ENCODE measurements around the gene AFG1L.

AFG1L gene

DNA sequence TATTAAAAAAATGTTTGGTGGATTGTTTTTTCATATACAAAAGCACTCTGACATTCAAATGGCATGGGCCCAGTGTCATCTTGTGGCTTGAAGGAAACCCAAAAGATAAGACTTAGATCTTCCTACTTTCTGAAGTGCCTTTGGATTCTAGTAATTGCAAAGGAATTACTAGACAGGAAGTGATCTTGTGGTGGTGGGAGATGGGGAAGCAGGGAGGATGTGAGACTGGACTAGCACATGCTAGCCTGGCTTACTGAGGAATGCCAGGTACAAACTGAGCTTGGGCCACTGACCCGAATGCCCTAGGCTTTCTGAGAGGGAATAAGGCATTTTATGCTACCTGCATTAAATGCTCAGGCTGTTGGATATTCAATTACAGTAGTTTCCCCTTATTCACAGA lies 59.0 kb downstream of the AFG1L start:
- H3K4me3 ChIP-seq (ENCODE audit: low read depth, low read length): no peak overlapping the region
- TF ChIP-seq, protein P1, sequence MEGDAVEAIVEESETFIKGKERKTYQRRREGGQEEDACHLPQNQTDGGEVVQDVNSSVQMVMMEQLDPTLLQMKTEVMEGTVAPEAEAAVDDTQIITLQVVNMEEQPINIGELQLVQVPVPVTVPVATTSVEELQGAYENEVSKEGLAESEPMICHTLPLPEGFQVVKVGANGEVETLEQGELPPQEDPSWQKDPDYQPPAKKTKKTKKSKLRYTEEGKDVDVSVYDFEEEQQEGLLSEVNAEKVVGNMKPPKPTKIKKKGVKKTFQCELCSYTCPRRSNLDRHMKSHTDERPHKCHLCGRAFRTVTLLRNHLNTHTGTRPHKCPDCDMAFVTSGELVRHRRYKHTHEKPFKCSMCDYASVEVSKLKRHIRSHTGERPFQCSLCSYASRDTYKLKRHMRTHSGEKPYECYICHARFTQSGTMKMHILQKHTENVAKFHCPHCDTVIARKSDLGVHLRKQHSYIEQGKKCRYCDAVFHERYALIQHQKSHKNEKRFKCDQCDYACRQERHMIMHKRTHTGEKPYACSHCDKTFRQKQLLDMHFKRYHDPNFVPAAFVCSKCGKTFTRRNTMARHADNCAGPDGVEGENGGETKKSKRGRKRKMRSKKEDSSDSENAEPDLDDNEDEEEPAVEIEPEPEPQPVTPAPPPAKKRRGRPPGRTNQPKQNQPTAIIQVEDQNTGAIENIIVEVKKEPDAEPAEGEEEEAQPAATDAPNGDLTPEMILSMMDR (IDR thresholded peaks at IDR 0.05; ENCODE audit: control insufficient read depth, extremely low read depth, insufficient read depth): no peak
- no peak for DNase-seq (ENCODE audit: low read depth)

GRCh38 chr6:108355120-108355519 lies 60.3 kb downstream of the AFG1L start:
- TF ChIP-seq, protein P1 (IDR thresholded peaks at IDR 0.05; ENCODE audit: control insufficient read depth, extremely low read depth, insufficient read depth): no peak
- DNase-seq (ENCODE audit: low read depth): no peak
- H3K4me3 ChIP-seq (ENCODE audit: low read depth, low read length): no peak overlapping the region

DNA sequence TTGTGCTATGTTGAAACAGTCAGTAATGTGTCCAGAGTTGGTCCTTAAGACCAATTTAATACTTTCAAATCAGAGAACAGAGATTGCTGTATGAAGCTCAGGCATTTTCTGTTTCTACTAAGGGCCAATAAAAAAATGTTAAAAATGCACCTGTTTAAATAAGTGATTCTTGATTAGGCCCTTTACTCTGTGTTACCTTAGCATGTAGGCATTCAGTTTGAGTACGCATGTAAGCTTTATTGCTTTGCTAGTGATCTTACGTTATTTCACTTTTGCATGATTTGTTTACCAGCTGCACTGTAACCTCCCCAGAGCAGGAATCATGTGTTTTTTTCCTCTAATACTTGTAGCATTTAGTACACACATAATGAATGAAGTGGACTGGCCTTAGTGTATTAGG lies 61.0 kb downstream of the AFG1L start:
- no peak for DNase-seq (ENCODE audit: low read depth)
- TF ChIP-seq, protein P1 (IDR thresholded peaks at IDR 0.05; ENCODE audit: control insufficient read depth, extremely low read depth, insufficient read depth): no peak

GRCh38 chr6:108359901-108360882 lies 65.3 kb downstream of the AFG1L start:
- no peak overlapping the region for H3K4me3 ChIP-seq (ENCODE audit: low read depth, low read length)
- TF ChIP-seq, protein P1 (IDR thresholded peaks at IDR 0.05; ENCODE audit: control insufficient read depth, extremely low read depth, insufficient read depth): no peak; the same call in 1 of the 2 replicates
- DNase-seq (ENCODE audit: low read depth): no peak

More for the DNA sequence above, 61.0 kb downstream of the AFG1L start:
- no peak overlapping the region for H3K4me3 ChIP-seq (ENCODE audit: low read depth, low read length)

DNA sequence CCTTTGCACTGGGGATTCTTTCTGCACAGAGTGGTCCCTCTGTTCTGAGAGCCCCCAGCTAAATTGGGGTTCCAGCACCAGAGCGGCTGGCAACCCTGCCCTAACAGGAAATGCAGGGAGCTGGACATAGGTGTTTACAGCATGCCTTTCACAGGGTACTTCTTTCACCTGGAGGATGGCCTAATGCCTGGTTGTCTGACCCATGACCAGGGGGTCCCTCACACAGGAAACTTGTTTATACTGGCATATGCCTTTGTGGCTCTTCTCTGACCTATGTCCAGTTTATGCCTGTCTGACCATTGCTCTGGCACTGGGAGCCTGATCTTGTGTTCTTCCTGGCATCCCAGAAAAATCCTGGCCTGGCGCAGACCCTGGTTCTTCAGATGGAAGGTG lies 66.1 kb downstream of the AFG1L start:
- DNase-seq (ENCODE audit: low read depth): no peak
- no peak overlapping the region for H3K4me3 ChIP-seq (ENCODE audit: low read depth, low read length)
- TF ChIP-seq, protein P1 (IDR thresholded peaks at IDR 0.05; ENCODE audit: control insufficient read depth, extremely low read depth, insufficient read depth): no peak

GRCh38 chr6:108361312-108361932 lies 66.6 kb downstream of the AFG1L start:
- TF ChIP-seq, protein P1 (IDR thresholded peaks at IDR 0.05; ENCODE audit: control insufficient read depth, extremely low read depth, insufficient read depth): no peak
- H3K4me3 ChIP-seq (ENCODE audit: low read depth, low read length): no peak overlapping the region
- DNase-seq (ENCODE audit: low read depth): no peak

Data from LNCaP clone FGC (cell line).